NOMO-1 treated with dmso at 0.1 percent for 144 hours (cell line): ENCODE data around the gene CEP126.
"Not testable (repeated sequence)": the region's sequence is repeated elsewhere in the genome, so short reads cannot be mapped to it uniquely, and the experiment has no call there.

Experiments used
- DNase-seq: peaks from one replicate; lab custom pipeline; 2025; ENCODE audit not compliant: unreplicated experiment; lab: John Stamatoyannopoulos, UW

Gene CEP126

GRCh38 chr11:101923554-101923953, 8.7 kb downstream of the CEP126 start:
- no peak for DNase-seq

GRCh38 chr11:101929294-101929915, 14.6 kb downstream of the CEP126 start:
- DNase-seq: no peak

- no peak for DNase-seq
Measured at GRCh38 chr11:101931692-101932091, 16.9 kb downstream of the CEP126 start.

DNA sequence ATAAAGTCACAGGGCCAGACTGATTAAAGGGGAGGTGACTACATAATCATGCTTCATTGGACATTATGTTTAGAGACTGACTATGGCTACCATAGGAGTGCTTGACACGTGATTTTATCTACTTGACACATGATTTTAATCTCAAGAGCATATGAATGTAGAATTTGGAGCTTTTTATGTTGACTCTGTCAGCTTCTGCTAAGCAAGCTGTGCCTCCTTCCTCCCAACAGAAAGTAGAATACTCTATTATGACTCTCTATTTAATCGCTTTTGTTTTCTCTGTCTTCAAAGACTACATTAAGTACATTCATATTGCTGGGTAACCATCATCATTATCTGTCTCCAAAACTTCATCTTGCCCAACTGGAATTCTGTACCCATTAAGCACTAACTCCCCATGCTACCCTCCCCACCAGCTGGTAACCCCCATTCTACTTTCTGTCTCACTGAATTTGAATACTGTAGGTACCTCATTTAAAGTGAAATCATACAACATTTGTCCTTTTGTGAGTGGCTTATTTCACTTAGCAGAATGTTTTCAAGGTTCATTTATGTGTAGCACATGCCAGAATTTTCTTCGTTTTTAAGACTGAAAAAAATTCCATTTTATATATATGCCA, 26.2 kb downstream of the CEP126 start:
- no peak for DNase-seq

DNA sequence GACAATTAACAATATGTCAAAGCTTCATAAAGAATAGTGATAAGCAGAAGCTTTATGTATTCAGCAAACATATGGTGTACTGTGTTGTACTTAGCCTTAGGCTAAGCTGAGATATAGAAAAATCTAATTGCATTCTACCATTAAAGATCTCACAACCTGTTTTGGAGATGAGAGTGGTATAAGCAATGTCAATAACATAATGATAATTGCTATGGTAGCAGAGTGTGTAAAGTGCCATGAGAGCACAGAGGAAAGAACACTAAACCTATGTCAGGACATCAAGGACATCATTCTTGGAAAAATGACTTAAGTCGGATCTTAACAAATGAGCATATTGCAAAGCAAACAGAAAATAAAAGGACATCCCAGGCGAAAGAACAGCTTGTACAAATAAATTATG, 30.1 kb downstream of the CEP126 start:
- no peak for DNase-seq

GRCh38 chr11:101945448-101945847, 30.6 kb downstream of the CEP126 start:
- DNase-seq: no peak

DNA sequence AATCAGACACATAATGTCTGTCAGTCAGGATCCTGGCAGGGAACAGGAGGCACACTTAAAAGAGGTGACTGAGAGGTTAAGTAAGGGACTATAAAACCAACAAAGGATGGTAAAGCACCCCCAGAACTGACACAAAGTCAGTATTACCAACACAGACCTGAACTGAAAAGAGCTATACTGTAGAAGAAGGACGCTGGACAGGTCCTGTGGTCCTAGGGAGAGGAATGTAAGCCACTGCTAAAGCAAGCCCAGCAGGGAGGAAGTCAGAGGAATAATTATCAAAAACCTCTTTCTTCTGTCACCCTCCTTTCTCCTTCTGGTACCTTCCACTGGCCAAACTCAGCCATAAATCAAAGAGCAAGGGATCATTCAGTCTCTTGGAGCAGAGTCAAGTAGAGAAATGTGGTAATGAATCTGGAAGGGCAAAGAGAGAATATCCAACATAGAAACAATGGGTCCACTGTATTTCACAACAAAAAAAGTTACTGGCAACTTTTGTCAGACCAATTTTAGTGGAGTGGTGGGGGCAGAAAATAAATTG, 34.9 kb downstream of the CEP126 start:
- DNase-seq: no peak

- no peak for DNase-seq
Measured at GRCh38 chr11:101955278-101955677, 40.5 kb downstream of the CEP126 start.

DNA sequence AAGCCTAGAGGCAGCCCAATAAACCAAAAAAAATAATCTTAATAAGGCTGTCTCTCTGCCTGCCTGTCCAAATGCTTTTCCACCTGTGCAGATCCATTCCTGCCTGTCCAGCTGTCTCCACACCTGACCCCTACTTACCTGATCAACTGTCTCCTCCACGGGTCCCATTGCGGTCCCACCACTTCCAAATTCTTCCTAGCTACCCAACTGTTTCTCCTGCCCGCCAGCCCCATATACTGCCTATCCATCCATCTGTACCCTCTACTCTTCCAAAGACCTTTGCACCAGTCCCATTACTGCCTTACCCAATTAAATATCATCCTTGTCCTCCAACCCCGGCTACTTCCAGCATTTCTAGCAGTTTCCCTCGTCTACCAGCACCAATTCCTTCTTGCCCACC, 40.9 kb downstream of the CEP126 start:
- DNase-seq: no peak

DNA sequence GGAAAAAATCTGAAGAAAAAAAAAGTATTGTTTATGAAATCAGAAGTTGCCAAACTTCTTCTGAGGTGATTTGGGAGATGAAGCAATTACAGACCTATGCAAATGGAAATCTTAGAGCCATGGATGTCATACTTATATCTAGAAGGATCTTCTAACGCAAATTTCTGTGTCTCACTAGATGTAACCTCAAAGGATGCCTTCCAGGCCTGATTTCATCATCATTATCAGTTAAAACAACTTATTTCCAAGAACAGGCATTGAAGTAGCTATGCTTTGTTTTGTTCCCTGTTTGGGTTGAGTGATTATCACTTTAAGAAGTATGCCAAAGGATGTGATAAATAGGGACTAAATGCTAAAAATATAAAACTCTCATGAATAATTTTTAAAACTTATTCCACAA, 45.4 kb downstream of the CEP126 start:
- no peak for DNase-seq

DNA sequence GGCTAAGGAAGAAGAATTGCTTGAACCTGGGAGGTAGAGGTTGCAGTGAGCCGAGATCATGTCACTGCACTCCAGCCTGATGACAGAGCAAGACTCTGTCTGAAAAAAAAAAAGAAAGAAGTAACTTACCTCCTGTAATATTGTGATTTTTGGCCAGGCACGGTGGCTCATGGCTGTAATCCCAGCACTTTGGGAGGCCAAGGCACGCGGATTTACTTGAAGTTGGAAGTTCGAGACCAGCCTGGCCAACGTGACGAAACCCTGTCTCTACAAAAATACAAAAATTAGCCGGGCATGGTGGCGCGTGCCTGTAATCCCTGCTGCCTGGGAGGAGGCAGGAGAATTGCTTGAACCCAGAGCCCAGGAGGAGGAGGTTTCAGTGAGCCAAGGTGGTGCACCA, 49.4 kb downstream of the CEP126 start:
- DNase-seq: not testable (repeated sequence)

- no peak for DNase-seq
Measured at GRCh38 chr11:101974255-101974654, 59.4 kb downstream of the CEP126 start.

DNA sequence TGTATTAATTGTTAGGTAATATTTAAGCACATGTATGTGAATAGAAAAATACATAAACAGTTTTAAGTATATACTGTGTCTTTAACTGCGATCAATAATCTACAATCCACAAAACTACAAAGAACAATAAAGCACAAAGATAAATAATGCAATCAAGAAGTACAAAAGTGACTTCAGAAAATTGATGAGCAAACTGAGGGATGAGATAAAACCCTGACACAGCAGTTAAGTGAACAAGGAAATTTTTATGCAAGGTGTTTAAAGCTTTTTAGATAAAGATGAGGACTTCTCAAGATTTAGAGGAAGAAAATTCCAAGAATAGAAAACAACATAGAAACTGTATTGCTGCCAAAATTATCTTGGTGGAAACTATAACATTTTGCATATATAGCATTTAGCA, 60.0 kb downstream of the CEP126 start:
- no peak for DNase-seq

DNA sequence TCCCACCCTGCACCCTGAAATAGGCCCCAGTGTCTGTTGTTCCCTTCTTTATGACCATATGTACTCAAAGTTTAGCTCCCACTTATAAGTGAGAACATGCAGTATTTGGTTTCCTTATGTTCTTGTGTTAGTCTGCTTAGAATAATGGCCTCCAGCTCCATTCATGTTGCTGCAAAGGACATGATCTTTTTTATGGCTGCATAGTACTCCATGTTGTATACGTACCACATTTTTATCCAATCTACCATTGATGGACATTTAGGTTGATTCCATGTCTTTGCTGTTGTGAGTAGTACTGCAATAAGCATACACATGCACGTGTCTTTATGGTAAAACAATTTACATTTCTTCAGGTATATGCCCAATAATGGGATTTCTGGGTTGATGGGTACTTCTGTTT, 60.9 kb downstream of the CEP126 start:
- DNase-seq: no peak

GRCh38 chr11:101987370-101987769, 72.6 kb downstream of the CEP126 start:
- no peak for DNase-seq

GRCh38 chr11:101993172-101993571, 78.4 kb downstream of the CEP126 start:
- DNase-seq: no peak

DNA sequence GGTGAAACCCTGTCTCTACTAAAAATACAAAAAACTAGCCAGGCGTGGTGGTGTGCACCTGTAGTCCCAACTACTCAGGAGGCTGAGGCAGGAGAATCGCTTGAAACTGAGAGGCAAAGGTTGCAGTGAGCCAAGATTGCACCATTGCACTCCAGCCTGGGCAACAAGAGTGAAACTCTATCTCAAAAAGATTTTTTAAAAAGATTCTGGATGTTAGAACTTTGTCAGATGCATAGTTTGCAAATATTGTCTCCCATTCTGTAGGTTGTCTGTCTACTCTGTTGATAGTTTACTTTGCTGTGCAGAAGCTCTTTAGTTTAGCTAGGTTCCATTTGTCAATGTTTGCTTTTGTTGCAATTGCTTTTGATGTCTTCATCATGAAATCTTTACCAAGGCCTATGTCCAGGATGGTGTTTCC, 79.3 kb downstream of the CEP126 start:
- not testable (repeated sequence) for DNase-seq

DNA sequence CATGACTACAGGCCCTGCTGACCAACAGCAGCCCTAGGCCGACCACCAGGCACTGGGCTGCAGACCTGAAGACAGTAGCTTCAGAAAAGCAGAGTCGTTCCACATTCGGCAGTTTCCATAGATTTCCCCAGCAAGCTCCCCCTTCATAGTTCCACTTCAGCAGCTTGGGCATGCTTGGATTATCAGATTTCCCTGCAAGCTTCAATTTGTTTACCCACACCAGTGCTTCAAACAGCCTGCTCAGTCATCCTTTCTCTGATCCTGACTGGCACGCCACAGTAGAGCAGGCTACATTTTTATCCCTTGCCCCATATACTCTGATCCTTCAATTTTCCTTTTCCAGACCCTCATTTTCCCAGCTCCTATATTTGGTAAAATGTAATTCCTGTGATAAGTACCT, 81.3 kb downstream of the CEP126 start:
- DNase-seq: no peak

- DNase-seq: no peak
Measured at GRCh38 chr11:102001657-102002338, 87.0 kb downstream of the CEP126 start.

DNA sequence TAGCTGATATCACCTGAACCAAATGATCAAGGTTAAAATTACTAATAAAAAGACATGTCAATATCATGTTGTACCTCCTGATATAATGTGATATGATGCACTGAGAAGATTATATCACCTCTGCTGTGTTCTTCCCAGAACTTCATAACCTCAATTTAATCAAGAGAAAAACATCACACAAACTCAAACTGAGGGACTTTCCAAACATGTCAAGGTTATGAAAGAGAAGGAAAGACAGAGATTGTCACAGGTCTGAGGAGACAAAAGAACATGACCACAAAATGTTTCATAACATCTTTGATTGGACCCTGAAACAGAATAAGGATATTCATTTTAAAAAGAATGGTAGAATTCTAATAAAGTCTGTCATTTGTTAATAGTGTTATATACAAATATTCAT, 89.4 kb downstream of the CEP126 start:
- DNase-seq: no peak

DNA sequence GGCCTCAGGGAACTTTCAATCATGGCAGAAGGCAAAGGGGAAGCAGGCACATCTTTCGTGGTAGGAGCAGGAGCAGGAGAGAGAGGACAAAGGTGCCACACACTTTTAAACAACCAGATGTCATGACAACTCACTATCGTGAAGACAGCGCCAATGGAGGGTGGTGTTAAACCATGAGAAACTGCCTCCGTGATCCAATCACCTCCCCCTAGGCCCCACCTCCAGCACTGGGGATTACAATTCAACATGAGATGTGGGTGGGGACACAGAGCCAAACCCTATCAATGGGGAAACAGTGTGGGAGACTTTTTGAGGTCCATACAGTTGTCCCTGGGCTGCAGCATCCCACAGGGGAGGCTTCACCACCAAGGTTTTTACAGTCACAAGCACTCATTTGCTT, 90.5 kb downstream of the CEP126 start:
- DNase-seq: no peak

DNA sequence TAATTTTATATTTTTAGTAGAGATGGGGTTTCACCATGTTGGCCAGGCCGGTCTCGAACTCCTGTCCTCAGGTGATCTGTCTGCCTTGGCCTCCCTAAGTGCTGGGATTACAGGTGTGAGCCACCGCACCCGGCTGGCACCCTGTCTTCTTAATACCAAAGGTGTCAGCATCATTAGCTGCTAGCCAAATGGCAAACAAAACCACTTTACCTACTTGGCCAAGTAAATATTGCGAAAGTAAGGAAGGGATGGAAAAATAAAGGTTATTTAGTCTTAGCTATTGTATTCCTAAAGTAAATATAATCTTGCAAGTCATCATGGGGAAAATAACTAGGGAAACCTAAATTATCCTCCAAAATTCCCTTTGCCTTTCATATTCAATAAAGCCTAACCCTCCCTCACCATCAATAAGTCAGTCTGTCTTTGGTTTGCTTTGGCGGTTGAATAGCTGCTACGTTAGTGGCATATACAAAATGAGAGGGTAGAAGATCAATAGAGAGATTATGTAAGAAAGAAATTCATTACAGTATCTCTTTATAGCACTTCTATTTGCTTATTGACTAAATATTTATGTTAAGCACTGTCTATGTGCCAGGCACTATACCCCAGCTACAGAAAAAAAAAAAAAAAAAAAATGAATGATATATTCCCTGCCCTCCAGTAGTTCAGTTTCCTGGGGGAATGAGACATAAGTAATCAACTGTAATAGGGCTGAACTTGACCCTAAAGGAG, 92.2 kb downstream of the CEP126 start:
- no peak for DNase-seq
